ENCODE measurements around the gene CRAMP1.

CRAMP1 gene

DNA sequence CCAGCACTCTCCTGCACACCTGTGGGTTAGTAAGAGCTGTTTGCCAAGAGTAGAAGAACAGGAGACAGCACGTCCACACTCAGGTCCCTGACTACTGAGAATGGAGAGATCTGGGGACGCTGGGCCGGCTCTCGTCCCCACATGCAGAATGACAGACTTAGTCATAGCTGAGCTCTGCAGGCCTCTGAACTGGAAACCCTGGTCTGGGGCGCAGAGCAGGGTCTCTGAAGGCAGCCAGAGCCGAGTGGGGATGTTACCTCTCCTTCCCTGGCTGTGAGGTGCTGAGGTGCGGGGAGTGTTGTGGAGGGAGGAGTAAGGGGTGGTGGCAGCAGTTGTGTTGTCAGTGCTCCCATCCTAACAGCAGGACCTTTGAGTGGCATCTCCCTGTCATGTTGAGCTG is 58.7 kb downstream of the CRAMP1 start:
- ChIA-PET POLR2A (interaction anchor here (0.6 kb wide), 2 partner anchors 21 to 134 kb away, joined by 4 to 10 read pairs; no protein-coding TSS in a partner anchor), CTCF (no interaction called here)
- TF ChIP-seq, protein P1, sequence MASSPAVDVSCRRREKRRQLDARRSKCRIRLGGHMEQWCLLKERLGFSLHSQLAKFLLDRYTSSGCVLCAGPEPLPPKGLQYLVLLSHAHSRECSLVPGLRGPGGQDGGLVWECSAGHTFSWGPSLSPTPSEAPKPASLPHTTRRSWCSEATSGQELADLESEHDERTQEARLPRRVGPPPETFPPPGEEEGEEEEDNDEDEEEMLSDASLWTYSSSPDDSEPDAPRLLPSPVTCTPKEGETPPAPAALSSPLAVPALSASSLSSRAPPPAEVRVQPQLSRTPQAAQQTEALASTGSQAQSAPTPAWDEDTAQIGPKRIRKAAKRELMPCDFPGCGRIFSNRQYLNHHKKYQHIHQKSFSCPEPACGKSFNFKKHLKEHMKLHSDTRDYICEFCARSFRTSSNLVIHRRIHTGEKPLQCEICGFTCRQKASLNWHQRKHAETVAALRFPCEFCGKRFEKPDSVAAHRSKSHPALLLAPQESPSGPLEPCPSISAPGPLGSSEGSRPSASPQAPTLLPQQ (tag by site-specific recombination; IDR thresholded peaks at IDR 0.05), result no peak

DNA sequence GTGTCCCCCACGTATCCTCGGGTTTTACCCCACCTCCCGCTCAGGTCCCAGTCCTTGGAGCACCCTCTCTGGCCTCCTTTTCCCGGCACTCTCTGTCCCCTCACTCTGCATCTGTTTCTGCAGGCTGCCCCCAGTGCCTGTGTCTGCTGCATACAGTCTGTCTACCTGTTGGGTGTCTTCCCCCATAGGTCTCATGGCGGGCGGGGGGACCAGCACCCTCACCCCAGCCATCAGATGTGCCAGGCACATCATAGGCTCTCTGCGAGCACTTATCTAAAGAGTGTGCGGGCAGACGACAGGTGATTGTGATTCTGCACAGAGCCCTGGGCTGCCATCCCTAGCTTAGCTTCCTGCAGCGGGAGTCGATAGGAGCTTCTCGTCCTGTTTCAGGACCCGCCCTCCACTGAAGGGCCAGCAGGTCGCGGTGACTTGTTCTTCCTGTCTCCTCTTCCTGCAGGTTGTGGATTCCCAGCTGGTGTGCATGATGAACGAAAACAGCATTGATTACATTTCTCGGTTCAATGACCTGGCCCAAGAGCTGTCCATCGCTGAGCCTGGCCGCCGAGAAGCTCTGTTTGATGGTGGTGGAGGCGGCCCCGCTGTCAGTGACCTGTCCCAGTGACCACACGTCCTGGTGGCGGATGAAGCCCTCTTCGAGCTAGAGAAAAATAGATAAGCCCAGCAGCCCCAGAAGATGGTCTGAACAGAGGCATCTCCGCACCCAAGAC is 61.4 kb downstream of the CRAMP1 start:
- TF ChIP-seq ZBTB48 (tag by site-specific recombination; IDR thresholded peaks at IDR 0.05) (no peak), GLIS1 (tag by site-specific recombination; IDR thresholded peaks at IDR 0.05) (no peak), ZBTB17 (tag by site-specific recombination; IDR thresholded peaks at IDR 0.05) (no peak), MZF1 (tag by site-specific recombination; IDR thresholded peaks at IDR 0.05; ENCODE audit: borderline replicate concordance) (no peak), ZNF521 (tag by site-specific recombination; IDR thresholded peaks at IDR 0.05) (no peak), ZNF558 (tag by site-specific recombination; IDR thresholded peaks at IDR 0.05) (no peak), YY2 (tag by site-specific recombination; IDR thresholded peaks at IDR 0.05) (no peak), ZNF76 (tag by site-specific recombination; IDR thresholded peaks at IDR 0.05; ENCODE audit: borderline replicate concordance, low read depth) (no peak), ZNF175 (tag by site-specific recombination; IDR thresholded peaks at IDR 0.05) (no peak), ZNF473 (tag by site-specific recombination; IDR thresholded peaks at IDR 0.05) (no peak), GLI2 (tag by site-specific recombination; IDR thresholded peaks at IDR 0.05; ENCODE audit: borderline replicate concordance, low read depth) (no peak), ZSCAN30 (tag by site-specific recombination; IDR thresholded peaks at IDR 0.05) (no peak), ZBTB1 (tag by site-specific recombination; IDR thresholded peaks at IDR 0.05) (no peak), ZNF23 (tag by site-specific recombination; IDR thresholded peaks at IDR 0.05; ENCODE audit: borderline replicate concordance) (no peak), ZNF433 (tag by site-specific recombination; IDR thresholded peaks at IDR 0.05; ENCODE audit: low read depth) (no peak)
- TF ChIP-seq, protein P2, sequence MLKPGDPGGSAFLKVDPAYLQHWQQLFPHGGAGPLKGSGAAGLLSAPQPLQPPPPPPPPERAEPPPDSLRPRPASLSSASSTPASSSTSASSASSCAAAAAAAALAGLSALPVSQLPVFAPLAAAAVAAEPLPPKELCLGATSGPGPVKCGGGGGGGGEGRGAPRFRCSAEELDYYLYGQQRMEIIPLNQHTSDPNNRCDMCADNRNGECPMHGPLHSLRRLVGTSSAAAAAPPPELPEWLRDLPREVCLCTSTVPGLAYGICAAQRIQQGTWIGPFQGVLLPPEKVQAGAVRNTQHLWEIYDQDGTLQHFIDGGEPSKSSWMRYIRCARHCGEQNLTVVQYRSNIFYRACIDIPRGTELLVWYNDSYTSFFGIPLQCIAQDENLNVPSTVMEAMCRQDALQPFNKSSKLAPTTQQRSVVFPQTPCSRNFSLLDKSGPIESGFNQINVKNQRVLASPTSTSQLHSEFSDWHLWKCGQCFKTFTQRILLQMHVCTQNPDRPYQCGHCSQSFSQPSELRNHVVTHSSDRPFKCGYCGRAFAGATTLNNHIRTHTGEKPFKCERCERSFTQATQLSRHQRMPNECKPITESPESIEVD (tag by site-specific recombination; IDR thresholded peaks at IDR 0.05), result no peak
- TF ChIP-seq, protein P3, sequence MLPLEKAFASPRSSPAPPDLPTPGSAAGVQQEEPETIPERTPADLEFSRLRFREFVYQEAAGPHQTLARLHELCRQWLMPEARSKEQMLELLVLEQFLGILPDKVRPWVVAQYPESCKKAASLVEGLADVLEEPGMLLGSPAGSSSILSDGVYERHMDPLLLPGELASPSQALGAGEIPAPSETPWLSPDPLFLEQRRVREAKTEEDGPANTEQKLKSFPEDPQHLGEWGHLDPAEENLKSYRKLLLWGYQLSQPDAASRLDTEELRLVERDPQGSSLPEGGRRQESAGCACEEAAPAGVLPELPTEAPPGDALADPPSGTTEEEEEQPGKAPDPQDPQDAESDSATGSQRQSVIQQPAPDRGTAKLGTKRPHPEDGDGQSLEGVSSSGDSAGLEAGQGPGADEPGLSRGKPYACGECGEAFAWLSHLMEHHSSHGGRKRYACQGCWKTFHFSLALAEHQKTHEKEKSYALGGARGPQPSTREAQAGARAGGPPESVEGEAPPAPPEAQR (tag by site-specific recombination; IDR thresholded peaks at IDR 0.05), result no peak
- TF ChIP-seq, protein P4, sequence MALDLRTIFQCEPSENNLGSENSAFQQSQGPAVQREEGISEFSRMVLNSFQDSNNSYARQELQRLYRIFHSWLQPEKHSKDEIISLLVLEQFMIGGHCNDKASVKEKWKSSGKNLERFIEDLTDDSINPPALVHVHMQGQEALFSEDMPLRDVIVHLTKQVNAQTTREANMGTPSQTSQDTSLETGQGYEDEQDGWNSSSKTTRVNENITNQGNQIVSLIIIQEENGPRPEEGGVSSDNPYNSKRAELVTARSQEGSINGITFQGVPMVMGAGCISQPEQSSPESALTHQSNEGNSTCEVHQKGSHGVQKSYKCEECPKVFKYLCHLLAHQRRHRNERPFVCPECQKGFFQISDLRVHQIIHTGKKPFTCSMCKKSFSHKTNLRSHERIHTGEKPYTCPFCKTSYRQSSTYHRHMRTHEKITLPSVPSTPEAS (tag by site-specific recombination; IDR thresholded peaks at IDR 0.05), result no peak
- TF ChIP-seq, protein P5, sequence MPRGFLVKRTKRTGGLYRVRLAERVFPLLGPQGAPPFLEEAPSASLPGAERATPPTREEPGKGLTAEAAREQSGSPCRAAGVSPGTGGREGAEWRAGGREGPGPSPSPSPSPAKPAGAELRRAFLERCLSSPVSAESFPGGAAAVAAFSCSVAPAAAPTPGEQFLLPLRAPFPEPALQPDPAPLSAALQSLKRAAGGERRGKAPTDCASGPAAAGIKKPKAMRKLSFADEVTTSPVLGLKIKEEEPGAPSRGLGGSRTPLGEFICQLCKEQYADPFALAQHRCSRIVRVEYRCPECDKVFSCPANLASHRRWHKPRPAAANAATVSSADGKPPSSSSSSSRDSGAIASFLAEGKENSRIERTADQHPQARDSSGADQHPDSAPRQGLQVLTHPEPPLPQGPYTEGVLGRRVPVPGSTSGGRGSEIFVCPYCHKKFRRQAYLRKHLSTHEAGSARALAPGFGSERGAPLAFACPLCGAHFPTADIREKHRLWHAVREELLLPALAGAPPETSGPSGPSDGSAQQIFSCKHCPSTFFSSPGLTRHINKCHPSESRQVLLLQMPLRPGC (tag by site-specific recombination; IDR thresholded peaks at IDR 0.05), result no peak
- H3K4me3 ChIP-seq (ENCODE audit: low read depth, low read length), result no peak overlapping the region
- CTCF ChIA-PET, result interaction anchor here (0.5 kb wide), 1 partner anchor 146 kb away, joined by 3 read pairs; no protein-coding TSS in a partner anchor
- no peak overlapping the region for H3K27ac ChIP-seq (ENCODE audit: extremely low read depth, low read depth, low read length)
- no peaks in the 10 kb centered on the region for H3K9me3 ChIP-seq (ENCODE audit: control insufficient read depth, insufficient read depth, low read depth, low read length)
- peaks cover 0 to 78% of the 10 kb centered on the region in 2 experiments; a peak in 2 of 3 replicates for H3K36me3 ChIP-seq (ENCODE audit: control insufficient read depth in 2 of 2, insufficient read depth in 1 of 2, low read length in 2 of 2)
- POLR2A ChIA-PET, result no interaction called here
- H3K4me1 ChIP-seq (ENCODE audit: control insufficient read depth, insufficient read depth, low read length), result no peaks in the 10 kb centered on the region

More for the DNA sequence above, 58.7 kb downstream of the CRAMP1 start:
- H3K27ac ChIP-seq (ENCODE audit: extremely low read depth, low read depth, low read length), result no peak overlapping the region
- H3K4me1 ChIP-seq (ENCODE audit: control insufficient read depth, insufficient read depth, low read length), result no peaks in the 10 kb centered on the region
- peaks cover 0 to 98% of the 10 kb centered on the region in 2 experiments; a peak in 2 of 3 replicates for H3K36me3 ChIP-seq (ENCODE audit: control insufficient read depth in 2 of 2, insufficient read depth in 1 of 2, low read length in 2 of 2)
- no peak overlapping the region for H3K4me3 ChIP-seq (ENCODE audit: low read depth, low read length)
- no peaks in the 10 kb centered on the region for H3K9me3 ChIP-seq (ENCODE audit: control insufficient read depth, insufficient read depth, low read depth, low read length)
